Activated T-cell treated with anti-CD3 and anti-CD28 coated beads, Interleukin-2, amount 50 U/mL, for 72 hours (primary cell): ENCODE measurements around the gene BZW1. TPM values are rescaled to one million over a fixed set of nuclear protein-coding genes. Genes with fewer than 3 reads are reported as not detected.

ENCODE experiments used
- ATAC-seq, 2 donors: fragments of 150-1000 bp; cut with Tn5 transposase; replicated peaks in 1 of 2; 2 replicates each; pipeline ENCODE4 v1.10.0; 2021; ENCODE audit warnings: moderate library complexity in 2 of 2, mild to moderate bottlenecking in 1 of 2
- DNase-seq, 2 donors: peaks; one replicate each; pipeline ENCODE4 v3.0.0; 2021 to 2022; ENCODE audit warnings: mixed read lengths in 1 of 2
- H3K27ac Mint-ChIP-seq: one replicate; pipeline ENCODE4 v1.8.0; 2022; ENCODE audit warnings: mild to moderate bottlenecking, moderate library complexity, mixed read lengths
- H3K27me3 Mint-ChIP-seq: one replicate; pipeline ENCODE4 v1.8.0; 2022; ENCODE audit warnings: low read depth, mixed read lengths
- H3K36me3 Mint-ChIP-seq, 2 donors: one replicate each; pipeline ENCODE4 v1.8.0; 2022; ENCODE audit warnings: mixed read lengths in 2 of 2, mild to moderate bottlenecking in 1 of 2; ENCODE audit not compliant: insufficient read depth in 2 of 2
- H3K4me1 Mint-ChIP-seq: one replicate; pipeline ENCODE4 v1.8.0; 2022; ENCODE audit warnings: low read depth, mixed read lengths
- H3K4me3 Mint-ChIP-seq, 2 donors: one replicate each; pipeline ENCODE4 v1.8.0; 2022; ENCODE audit warnings: mild to moderate bottlenecking in 2 of 2, mixed read lengths in 2 of 2, moderate library complexity in 2 of 2
- H3K9me3 Mint-ChIP-seq, 2 donors: one replicate each; pipeline ENCODE4 v1.8.0; 2022; ENCODE audit warnings: mixed read lengths in 2 of 2
- total RNA-seq, 2 donors: library from RNA; stranded (reverse); gene quantifications; one replicate each; pipeline ENCODE4 v1.2.3, GENCODE V29; 2022

Gene BZW1
- 100 to 1,000 TPM; 457 to 495 TPM for total RNA-seq

DNA sequence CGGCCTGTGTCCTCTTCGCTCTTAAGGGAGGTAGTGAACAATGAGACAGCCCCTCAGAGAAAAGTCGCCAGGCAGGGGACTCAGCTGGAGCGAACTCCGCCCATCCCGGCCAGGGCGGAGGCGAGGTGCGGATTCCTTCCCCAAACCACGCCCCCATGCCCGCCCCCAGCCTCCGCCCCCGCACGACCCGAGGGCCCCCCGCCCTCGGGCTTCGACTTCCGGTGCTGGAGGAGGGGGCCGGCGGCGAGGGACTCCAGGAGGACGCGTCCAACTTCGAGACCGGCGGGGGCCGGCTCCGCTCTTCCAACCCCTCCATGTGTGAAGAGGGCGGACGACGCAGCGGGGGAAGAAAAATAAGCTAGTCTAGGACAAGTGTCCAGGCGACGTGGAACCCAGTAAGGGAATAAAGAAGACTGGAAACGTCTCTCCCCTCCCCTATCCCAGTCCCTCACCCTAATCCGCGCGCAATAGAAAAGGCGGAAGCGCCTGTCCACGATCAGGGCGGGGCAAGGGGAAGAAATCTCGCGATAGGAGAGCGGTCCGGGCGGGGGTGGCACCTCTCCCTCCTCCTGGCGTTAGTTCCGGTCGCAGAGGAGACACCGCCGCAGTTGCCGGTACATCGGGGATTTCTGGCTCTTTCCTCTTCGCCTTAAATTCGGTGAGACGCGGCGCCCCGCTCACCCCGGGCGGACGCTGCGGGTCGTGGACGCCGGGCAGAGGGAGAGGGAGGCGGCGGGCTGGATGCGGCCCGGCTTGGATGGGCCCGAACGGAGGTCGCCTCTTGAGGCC is at the start of gene BZW1:
Gene BZW1, plus strand, starts transcription at position 578 of the 789 bp plus-strand sequence. CDS start 1,308 bp downstream, outside the sequence.
- Mint-ChIP-seq H3K9me3 (no peaks in the 10 kb centered on the region), H3K27me3 (no peaks in the 10 kb centered on the region), H3K4me3 (peak within 1 kb of the TSS; percentile 93 to 97), H3K27ac (peak within 1 kb of the TSS; percentile 95), H3K36me3 (peaks cover 22 to 30% of the 10 kb centered on the region in 2 donors), H3K4me1 (peaks cover 45% of the 10 kb centered on the region)
- DNase-seq (peak; percentile 96 to 98), ATAC-seq (peak; percentile 78 to 82)

GRCh38 chr2:200762127-200762526 is 49.6 kb upstream of the BZW1 start:
- ATAC-seq (no peak), DNase-seq (no peak)
- Mint-ChIP-seq H3K36me3 (no peaks in the 10 kb centered on the region), H3K4me1 (peaks cover 38% of the 10 kb centered on the region), H3K27ac (no peak overlapping the region), H3K27me3 (peaks cover 4% of the 10 kb centered on the region), H3K9me3 (no peaks in the 10 kb centered on the region), H3K4me3 (no peak overlapping the region)

DNA sequence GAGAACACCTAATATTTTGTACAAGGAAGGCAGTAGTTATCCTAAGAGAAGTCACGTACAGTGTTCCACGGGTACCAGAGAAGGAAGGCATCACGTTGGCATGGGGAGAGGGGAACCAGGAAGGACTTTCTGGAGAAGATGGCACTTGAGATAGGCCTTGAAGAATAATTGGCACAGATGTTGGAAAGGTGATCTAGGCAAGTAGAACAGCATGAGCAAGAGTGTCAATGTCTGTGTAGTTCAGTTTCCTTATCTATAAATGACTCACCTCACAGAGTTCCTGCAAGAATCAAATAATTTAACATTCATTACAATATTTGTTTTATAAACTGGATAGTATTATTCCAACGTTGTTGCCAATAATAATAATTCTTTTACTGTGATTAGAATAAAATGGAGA is 48.3 kb upstream of the BZW1 start:
- Mint-ChIP-seq H3K27ac (no peak overlapping the region), H3K27me3 (no peaks in the 10 kb centered on the region), H3K4me3 (no peak overlapping the region), H3K9me3 (no peaks in the 10 kb centered on the region), H3K36me3 (no peaks in the 10 kb centered on the region), H3K4me1 (peaks cover 38% of the 10 kb centered on the region)
- ATAC-seq (no peak), DNase-seq (no peak)

DNA sequence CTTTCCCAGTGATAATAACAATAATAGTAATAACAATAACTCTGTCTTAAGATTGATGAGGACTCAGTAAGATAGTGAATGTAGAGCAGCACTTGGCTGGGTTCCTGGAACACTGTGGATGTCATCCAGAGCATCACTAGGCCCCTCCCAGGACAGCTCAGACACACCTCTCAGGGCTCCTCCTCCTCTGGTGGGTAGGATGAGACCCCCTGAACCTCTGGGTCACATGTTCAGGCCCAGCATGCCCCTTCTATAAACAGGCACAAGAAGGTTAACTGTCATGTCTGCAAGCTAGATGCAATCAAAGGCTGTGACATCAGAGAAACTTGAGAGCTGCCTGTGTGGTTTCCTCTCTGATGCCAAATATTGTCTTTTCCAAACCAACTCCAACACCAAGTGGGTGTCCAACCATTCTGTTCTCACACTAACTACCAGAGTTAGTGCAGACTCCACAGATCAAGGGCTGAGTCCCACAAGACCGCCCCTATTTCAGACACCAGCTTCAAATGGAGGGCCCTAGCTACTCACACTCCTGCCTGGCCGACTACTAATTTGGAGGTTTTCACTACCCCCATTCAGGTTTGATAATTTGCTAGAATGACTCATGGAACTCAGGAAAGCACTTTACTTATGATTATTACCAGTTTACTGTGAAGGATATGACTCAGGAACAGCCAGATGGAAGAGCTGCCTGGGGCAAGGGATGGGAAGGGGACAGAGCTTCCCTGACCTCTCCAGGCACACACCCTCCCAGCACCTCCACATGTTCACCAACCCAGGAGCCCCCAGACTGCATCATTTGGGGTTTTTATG is 46.4 kb upstream of the BZW1 start:
- H3K36me3 Mint-ChIP-seq: no peaks in the 10 kb centered on the region
- no peaks in the 10 kb centered on the region for H3K27me3 Mint-ChIP-seq
- H3K9me3 Mint-ChIP-seq: no peaks in the 10 kb centered on the region
- ATAC-seq (peak; percentile 94), DNase-seq (peak; percentile 63 to 68)
- peaks cover 38% of the 10 kb centered on the region for H3K4me1 Mint-ChIP-seq
- H3K4me3 Mint-ChIP-seq: peak overlapping the region; percentile 37 to 66
- H3K27ac Mint-ChIP-seq: peak overlapping the region; percentile 82

DNA sequence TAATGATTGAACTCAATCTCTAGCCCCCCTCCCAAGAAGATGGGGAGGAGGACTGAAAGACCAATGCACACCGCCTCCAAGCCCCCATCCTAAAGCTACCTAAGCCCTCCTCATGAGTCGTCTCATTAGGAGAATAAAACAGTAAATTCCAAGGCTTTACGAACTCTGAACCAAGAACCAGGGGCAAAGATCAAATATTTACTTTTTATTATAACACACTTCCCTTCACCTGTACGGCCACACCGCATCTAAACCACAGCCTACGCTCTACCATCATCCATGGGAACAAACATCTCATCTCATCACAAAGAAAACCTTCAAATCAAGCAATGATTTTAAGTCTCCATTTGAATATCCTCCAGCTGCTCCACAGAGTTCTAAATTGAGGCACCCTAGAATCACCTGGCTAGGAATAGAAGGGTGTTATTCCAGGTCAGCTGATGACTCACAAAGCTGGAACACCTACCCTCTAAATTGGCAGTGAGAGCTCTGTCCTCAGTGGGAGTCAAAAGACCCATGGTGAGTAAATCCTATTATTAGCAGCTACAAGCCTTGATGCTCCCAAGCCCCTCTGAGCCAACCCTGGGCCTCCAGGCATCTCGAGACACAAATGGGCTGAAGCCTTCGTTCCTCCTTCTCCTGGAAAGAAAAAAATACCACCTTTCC is 45.6 kb upstream of the BZW1 start:
- Mint-ChIP-seq H3K9me3 (no peaks in the 10 kb centered on the region), H3K4me3 (peak overlapping the region; percentile 2 to 37), H3K4me1 (peaks cover 38% of the 10 kb centered on the region), H3K36me3 (no peaks in the 10 kb centered on the region), H3K27me3 (no peaks in the 10 kb centered on the region), H3K27ac (peak overlapping the region; percentile 9)
- DNase-seq (no peak), ATAC-seq (no peak)

DNA sequence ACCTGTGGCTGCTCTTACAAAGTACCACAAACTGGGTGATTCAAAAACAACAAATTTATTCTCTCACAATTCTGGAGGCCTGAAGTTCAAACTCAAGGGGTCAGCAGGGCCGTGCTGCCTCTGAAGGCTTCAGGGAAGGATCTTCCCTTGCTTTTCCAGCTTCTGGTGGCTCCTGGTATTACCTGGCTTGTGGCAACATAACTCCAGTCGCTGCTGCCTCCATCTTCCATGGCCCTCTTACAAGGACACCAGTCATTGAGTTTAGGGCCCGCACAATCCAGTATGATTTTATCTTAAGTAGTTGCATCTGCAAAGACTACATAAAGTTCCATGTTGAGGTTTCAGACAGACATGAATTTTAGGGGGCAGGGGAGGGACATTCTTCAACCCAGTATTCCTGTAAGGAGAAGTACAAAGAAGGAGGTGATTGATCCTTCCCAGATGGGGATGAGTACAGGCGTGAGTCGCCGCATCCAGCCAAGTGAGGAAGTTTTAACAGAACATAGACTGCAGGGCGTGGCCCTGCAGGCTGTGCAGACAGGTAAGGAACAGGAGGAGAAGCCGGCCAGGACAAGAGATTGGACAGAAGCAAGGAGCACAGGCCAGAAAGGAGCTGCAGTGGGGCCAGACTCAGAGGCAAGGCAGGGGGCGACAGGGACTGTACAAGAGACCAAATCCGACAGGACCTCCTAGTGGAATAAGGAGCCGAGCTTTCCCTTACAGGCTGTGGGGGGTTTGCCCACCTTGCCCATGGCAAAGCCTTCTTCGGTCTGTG is 44.4 kb upstream of the BZW1 start:
- peaks cover 38% of the 10 kb centered on the region for H3K4me1 Mint-ChIP-seq
- H3K27me3 Mint-ChIP-seq: no peaks in the 10 kb centered on the region
- H3K27ac Mint-ChIP-seq: no peak overlapping the region
- DNase-seq (no peak), ATAC-seq (no peak)
- H3K9me3 Mint-ChIP-seq: peaks cover 0 to under 1% of the 10 kb centered on the region in 2 donors
- no peak overlapping the region for H3K4me3 Mint-ChIP-seq
- peaks cover under 1 to 1% of the 10 kb centered on the region in 2 donors for H3K36me3 Mint-ChIP-seq

DNA sequence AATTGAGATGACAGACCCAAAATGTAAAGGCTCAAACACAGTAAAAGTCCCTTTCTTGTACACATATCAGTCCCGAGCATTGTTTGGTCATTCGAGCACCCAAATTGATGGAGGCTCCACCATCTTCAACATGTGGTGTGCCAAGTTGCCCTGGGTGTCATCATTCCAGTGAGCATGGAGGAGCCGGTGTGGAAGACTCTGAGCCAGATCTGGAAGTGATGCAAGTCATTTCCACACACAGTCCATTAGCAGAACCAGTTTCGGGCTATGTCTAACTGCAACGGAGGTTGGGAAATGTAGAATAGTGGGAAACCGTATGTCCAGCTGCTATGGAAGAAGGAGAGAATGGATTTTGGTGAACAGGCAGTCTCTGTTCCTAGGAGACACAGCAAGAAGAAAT is 40.9 kb upstream of the BZW1 start:
- no peaks in the 10 kb centered on the region for H3K27me3 Mint-ChIP-seq
- H3K4me1 Mint-ChIP-seq: peaks cover 14% of the 10 kb centered on the region
- H3K4me3 Mint-ChIP-seq: no peak overlapping the region
- peaks cover 8 to 9% of the 10 kb centered on the region in 2 donors for H3K36me3 Mint-ChIP-seq
- H3K27ac Mint-ChIP-seq: no peak overlapping the region
- ATAC-seq: no peak
- no peak for DNase-seq
- peaks cover 1 to 8% of the 10 kb centered on the region in 2 donors for H3K9me3 Mint-ChIP-seq

DNA sequence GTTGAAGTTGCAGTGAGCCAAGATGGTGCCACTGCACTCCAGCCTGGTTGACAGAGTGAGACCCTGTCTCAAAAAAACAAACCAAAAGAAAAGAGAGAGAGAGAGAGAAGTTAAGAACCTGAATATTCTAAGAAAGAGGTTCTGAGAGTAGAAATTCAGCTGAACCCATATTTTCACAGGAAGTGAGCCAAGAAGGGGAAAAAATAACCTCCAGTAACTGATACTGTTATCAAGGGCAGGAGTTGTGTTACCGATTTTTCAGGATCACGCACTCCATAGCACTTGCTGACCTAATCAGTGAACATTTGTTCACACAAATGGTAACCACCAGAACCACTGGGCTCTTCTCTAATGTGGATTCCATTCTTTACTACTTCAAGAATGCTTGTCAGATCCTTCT is 39.1 kb upstream of the BZW1 start:
- Mint-ChIP-seq H3K9me3 (peaks cover 1 to 8% of the 10 kb centered on the region in 2 donors), H3K27me3 (no peaks in the 10 kb centered on the region), H3K27ac (no peak overlapping the region), H3K4me1 (peaks cover 5% of the 10 kb centered on the region), H3K36me3 (peaks cover 8 to 11% of the 10 kb centered on the region in 2 donors), H3K4me3 (no peak overlapping the region)
- DNase-seq (no peak), ATAC-seq (no peak)

DNA sequence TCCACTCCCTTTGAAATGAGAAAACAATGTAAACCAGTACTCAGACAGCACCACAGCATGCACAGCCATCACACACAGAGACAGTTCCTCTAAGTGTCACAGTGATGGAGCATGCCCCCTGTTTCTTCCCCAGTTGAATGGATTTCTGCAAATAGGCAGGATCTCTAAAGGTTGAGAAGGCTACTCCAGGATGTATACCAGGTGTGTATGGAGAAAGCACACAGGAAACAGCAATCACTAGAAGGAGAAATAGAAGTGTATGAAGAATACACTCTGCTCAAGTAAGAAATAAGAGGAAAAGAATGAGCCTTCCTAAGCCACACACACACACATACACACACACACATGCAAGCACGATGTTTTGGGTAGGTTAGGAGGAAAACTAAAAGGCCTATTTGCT is 38.6 kb upstream of the BZW1 start:
- peaks cover 8 to 11% of the 10 kb centered on the region in 2 donors for H3K36me3 Mint-ChIP-seq
- H3K27ac Mint-ChIP-seq: no peak overlapping the region
- peaks cover 1 to 8% of the 10 kb centered on the region in 2 donors for H3K9me3 Mint-ChIP-seq
- ATAC-seq (no peak), DNase-seq (no peak)
- peaks cover 5% of the 10 kb centered on the region for H3K4me1 Mint-ChIP-seq
- no peak overlapping the region for H3K4me3 Mint-ChIP-seq
- H3K27me3 Mint-ChIP-seq: no peaks in the 10 kb centered on the region

- H3K27ac Mint-ChIP-seq: no peak overlapping the region
- no peak for DNase-seq
- no peak for ATAC-seq
- H3K4me1 Mint-ChIP-seq: peaks cover 5% of the 10 kb centered on the region
- H3K36me3 Mint-ChIP-seq: peaks cover 8 to 11% of the 10 kb centered on the region in 2 donors
- H3K4me3 Mint-ChIP-seq: no peak overlapping the region
- H3K27me3 Mint-ChIP-seq: no peaks in the 10 kb centered on the region
- H3K9me3 Mint-ChIP-seq: peaks cover 1 to 8% of the 10 kb centered on the region in 2 donors
Measured at GRCh38 chr2:200774920-200775319, 36.8 kb upstream of the BZW1 start.

DNA sequence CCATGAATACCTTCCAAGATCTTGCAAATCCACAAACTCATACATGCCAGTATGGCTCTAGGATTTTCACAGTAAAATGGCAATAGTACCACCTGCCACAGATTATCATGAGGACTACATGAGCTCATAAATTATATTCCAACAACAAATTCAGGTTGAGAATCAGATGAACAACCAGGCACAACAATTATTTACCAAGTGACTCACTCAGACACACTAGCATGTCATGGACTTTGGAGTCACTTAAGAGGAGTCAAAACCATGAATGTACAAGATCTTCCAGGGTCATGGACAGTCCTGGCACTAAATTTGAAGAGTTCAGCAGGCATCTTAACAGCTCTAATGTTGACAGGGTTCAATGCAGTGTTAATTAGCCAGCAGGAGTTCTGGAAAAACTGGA is 34.4 kb upstream of the BZW1 start:
- Mint-ChIP-seq H3K36me3 (peaks cover 7 to 10% of the 10 kb centered on the region in 2 donors), H3K4me3 (no peak overlapping the region), H3K27me3 (no peaks in the 10 kb centered on the region), H3K9me3 (peaks cover 1 to 8% of the 10 kb centered on the region in 2 donors), H3K27ac (no peak overlapping the region), H3K4me1 (peaks cover 4% of the 10 kb centered on the region)
- DNase-seq: no peak
- no peak for ATAC-seq

- H3K36me3 Mint-ChIP-seq: peaks cover 3 to 4% of the 10 kb centered on the region in 2 donors
- H3K27ac Mint-ChIP-seq: no peak overlapping the region
- ATAC-seq: no peak
Measured at GRCh38 chr2:200778038-200778437, 33.7 kb upstream of the BZW1 start.

More at GRCh38 chr2:200778038-200778437, 33.7 kb upstream of the BZW1 start:
- Mint-ChIP-seq H3K27me3 (no peaks in the 10 kb centered on the region), H3K9me3 (peaks cover 1 to 2% of the 10 kb centered on the region in 2 donors), H3K4me1 (no peaks in the 10 kb centered on the region), H3K4me3 (no peak overlapping the region)
- no peak for DNase-seq
